HG03571 (cell line): ENCODE data around the gene STARD13.
"Not testable (repeated sequence)": the region's sequence is repeated elsewhere in the genome, so short reads cannot be mapped to it uniquely, and the experiment has no call there.

Source experiments
- ATAC-seq: cut with Tn5 transposase; IDR thresholded peaks from one replicate; pipeline ENCODE4 v1.9.1; 2021; ENCODE audit not compliant: unreplicated experiment

STARD13 gene

DNA sequence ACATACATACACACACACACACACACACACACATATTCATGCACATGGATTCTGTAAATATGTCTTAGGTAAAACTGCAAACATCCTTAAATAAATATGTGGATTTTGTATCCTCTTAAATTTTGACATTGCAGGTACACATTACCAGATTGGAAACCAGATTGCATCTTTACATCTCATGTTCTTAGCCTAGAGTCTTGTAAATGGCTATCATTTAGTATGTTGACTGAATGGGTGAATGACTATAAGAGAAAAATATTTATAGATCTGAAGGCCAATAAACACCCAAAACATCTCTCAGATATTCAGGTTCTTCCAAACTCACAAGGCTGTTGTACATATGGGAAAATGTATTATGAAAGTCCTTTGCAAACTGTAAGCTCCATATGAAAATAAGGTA lies 104.3 kb downstream of the STARD13 start:
- no peak for ATAC-seq

DNA sequence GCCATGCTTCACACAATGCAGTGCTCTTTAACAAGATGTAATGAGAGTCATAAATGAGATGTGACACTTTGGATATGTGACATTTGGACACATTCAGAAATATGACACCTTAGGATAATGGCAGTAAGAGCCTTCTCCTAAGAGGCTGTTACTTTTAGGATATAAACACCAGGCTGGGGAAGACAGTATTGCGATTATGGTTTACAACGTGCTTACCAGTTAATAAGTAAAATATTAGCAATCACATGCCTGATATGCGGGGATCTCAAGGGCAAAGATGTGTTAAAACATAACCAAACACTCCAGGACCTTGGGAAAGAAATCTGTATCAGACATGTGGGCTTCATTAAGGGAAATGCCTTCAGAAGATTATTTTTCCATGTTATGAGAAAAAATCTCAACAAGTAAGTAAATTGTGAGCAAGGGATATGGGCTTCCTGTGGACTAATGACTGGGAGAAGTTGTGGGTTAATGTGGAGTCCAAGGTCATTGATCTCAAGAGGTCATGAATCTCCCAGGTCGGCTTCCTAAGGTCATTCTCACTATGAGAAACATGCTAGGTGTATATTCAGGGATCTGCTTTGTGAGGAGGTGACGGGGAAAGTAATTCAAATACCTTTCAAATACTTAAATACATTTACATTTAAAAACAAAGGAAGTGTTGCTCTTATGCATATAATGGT lies 105.3 kb downstream of the STARD13 start:
- no peak for ATAC-seq

DNA sequence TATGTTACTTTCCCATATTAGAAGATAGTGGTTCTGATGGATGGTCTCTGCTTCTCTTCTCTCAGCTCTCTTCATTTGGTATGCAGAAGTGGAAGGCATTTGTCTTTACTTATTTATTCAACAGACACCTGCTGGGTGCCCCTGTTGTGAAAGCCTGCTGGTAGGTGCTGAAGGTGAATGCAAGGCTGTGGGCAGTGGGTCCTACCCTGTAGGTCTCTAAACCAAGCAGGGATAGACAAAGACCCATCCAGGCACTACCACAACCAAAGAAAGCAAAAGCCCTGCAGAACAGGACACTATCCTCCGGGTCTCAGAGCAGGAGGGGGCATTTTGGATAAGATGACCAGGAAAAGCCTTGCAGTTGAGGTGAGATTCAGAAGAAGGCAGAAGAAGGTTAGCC lies 106.1 kb downstream of the STARD13 start:
- ATAC-seq = no peak

DNA sequence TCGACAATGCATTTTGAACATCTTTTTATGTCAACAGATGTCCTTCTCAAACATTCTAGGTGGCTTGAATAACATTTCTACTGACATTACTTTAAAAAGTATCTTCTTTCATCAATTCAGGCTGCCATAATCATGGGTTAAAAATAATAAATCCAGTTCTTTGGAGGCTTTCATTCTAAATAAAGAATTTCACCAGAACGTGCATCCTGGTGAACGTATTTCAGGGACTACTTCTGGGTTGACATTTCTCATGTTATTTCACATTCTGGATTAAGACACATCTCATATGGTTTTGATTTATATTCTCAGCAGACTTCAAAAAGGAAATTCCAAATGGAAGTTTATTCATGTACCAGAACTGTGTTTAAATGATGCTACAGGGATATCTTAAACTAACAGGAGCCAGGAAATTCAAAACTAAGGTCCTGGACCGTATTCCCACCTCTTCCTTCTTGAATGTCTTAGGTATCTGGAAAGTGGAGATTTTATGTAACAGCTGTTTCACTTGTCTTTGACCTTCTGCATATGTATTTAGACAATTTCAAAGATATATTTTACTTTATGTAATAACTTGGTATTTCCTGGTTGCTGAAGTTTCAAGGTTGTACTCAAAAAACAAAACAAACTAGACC lies 107.2 kb downstream of the STARD13 start:
- no peak for ATAC-seq

DNA sequence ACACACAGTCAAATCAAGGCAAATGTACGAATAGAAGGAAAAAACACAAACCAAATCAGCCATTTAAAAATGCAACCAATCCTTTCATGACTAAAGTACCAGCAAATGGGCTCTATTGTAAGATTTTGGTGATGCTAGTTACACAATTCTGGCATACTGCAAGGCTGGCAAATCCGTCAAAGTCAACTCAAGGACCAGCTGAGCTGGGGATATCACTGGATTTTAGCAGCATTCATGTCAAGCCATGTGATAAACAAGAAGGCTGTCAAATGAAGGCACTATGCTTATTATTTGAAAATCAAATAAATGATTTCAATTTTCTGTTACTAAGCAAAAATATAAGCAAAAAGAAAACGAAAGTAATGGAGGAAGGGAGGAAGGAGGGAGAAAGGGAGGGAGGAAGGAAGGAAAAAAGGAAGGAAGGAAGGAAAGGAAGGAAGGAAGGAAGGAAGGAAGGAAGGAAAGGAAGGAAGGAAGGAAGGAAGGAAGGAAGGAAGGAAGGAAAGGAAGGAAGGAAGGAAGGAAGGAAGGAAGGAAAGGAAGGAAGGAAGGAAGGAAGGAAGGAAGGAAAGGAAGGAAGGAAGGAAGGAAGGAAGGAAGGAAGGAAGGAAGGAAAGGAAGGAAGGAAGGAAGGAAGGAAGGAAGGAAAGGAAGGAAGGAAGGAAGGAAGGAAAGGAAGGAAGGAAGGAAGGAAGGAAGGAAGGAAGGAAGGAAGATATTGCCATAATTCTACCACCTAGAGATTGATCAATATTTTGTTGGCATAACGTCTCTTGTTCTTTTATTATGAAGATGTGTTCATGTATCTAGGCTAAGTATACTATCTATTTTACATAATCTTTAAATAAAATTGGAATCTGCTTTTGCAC lies 108.0 kb downstream of the STARD13 start:
- not testable (repeated sequence) for ATAC-seq

DNA sequence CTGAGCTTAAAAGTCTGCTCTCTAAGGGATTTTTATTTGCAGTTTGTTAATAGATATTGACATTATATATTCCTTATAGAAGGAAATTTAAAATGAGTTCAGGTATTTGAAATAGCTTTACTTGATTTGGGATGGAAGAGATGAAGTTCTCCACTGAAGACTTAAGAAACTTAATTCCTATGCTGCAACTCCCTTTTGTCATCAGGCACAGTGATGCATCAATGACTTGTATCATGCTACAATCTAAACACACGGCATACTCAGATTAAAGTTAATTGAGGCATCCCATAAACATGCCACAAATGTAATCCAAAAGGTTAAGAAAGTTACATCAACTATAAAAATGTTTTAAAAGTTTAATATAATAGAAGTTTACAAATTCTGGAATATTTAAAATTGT lies 109.0 kb downstream of the STARD13 start:
- no peak for ATAC-seq

DNA sequence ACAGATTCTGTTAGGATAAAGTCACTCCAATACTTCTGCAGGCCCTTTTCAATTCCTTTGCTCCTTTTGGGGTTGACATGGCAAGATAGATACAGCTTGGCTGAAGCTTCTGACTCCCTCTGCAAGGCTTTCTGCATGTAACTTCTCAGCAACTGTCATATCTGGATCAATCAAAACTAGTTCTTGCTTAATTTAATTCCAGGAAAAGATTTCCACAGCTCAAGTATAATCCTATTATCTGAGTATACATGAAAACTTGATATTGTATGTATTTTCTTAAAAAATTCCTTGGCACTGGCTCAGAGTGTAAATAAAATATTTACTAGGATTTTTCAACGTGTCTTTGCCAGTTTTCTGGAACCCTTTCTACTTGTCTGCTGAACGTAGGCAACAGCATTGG lies 109.6 kb downstream of the STARD13 start:
- no peak for ATAC-seq

DNA sequence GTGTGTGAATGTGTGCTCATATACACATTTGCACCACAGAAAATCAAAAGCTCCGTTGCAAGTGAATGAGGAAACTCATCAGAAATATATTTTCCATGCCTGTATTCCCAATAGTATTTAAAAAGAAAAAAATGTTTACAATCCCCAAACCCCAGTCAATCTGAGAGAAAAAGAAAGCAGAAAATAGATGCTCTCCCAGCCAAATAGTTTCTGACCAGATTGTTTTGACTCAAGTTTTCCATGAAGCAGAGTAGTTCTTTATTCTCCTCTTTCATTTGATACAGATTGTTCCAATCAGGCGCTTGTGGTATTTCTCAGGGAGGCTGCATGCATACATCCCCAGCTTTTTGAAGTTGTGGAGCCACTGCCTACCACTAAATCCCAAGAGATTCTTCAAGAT lies 110.6 kb downstream of the STARD13 start:
- no peak for ATAC-seq

DNA sequence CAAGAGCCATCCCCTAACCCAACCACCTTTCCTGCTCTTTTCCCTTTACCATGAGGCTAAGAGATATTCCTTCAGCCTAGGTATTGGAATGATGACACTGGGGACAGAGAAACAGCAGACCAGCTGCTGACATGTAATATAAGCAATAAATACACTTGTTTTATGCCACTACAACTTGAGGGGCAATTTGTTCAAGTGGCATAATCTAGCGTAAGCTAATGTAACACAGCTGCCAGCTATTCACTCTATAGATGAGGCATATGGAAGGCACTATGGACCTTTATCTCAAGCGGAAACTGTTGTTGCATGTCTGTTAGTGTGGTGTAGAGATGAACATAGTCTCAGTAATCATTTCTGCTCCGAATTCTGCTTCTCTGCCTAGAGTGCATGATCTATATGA lies 111.1 kb downstream of the STARD13 start:
- no peak for ATAC-seq

DNA sequence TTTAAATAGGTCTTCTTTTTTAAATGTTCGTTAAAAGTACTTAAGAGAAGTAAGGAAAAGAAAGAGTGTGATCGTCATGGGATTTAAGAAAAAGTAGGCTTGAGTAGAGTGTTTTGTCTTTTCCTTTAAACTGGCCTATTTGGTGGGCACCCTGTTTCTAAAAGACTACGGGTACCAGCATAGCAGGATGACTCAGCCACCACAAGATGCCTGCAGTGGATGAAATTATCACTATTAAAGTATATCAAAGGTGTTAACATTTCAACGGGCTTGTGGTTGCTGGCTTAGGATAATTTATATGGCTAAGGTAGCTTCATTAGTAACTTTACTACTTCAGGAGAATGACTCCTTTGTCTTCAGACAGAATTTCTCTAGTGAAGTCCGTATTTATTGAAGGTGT lies 112.6 kb downstream of the STARD13 start:
- ATAC-seq = no peak

DNA sequence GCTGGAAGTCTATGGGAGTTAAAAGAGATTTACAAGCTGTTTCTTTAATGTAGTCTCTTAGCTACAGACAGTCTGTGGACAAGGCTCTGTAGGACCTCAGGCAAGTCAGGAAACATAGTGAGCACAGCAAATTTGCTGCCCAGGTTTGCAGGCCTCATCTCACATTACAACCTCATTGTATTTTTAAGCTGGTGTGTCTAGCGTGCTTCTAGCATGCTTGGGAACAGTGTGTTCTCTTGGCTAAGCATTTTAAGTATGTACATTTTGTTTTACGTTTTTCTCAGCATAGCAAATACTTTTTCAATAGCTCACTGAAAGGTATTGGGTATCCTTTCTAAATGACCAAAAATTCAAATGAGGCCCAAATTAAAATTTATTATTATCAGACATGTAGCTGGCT lies 113.2 kb downstream of the STARD13 start:
- no peak for ATAC-seq

DNA sequence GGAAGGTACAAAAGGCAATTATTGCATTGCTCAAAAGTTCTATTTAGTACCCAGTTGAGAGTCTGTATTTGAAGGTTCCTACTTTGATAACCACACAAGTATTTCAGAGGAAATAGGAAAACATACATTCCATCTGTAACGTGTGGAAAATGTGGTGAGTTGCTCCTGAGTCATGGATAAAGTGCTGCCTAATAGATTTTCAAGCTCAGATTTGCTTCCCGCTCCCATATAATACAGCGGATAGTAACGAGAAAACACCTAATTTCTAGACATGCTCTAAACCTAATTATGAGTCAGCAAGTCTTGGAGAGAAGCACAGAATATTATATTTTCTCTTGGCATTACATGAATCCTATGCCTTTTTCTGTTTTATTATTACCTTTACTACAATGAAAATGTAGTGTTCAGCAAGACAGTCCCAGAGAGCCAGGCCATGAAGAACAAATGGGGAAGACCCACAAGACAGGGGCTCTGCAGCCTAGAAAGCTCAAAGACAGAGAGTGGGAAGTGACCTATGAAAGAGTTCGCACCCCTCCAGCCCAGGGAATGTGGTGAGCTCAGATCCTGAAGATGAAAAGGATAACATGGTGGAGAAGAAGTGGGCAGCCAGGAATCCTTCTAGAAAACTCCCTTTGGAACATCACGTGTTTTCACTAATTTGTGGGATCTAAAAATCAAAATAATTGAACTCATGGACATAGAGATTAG lies 116.1 kb downstream of the STARD13 start:
- ATAC-seq = no peak

DNA sequence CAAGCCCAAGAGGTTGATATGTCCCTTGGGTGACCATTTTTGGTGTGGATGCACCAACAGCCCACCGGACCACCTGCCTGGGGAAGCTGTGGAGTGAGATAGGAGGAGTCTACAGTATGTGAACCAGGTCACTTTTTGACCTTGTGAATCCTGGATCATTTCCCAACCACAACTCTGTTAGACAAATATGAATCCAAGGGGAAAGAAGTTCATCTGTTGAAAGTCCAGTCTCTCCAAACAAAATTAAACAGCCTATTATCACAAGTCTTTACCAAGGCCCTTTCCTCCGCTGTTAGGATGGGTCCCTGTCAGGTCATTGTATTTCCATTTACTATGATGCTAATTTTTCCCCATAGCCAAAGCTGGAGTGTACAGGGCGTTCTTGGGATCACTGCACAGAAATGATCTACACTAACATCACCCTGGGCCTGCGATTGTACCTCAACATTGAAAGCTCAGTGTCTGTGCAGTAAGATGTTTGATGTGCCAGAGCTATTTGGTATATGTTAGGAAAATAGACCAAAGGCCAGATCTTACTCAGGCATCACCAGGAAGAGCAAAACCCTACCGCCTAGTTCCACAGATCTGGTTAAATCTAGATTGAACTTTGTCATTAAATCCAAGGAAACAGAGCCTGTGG lies 117.1 kb downstream of the STARD13 start:
- ATAC-seq = no peak

DNA sequence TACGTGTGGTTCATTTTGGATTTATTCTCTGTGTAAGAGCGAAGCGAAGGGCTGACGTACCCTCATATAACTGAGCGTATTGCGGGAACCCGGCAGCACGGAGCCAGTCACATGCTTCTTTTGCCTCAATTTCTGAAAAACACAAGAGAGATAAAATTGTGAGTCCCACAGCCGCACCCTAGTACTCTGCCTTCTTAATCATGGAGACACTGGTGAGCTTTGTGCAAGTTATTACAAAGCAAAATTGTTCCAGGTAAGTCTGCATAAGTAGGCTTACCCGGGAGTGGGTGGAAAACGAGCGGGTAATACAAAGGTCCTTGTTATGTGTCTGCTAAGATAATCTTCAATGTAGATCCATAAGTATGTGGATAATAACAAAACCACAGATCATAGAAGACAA lies 118.1 kb downstream of the STARD13 start:
- ATAC-seq = no peak

DNA sequence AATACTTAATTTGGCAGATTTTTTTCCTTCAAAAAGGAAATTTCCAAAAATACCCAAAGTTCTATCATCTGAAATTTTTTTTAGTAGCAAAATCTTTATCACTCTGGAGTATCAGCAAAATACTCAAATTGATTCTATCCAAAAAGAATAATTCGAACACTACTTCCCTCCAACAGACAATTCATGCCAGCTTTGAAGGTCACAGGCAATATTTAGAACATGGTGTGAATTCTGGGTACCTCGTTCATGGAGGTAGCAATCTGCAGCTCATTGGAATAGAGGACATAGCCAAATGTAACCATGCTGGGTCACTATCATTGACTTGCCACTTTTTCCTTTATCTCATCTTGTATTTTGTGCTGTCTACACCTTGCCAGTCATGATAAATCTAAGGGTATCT lies 119.8 kb downstream of the STARD13 start:
- no peak for ATAC-seq

DNA sequence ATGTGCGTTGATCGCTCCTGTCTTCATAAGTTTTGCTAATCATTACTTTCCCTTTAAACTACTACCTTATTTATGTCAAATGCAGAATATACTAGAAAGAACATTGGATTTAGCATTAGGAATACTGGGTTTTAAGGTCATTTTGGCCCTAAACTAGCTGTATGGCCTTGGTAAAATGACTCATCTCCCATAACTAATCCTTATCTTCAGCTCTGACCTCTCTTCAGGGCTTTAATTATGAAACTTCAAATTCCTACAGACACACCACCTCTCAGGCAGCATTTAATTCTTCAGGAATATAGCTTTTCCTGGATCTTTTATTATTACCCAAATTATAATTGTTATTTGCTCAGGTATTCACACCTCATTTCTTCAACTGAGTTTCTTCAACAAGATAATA lies 121.2 kb downstream of the STARD13 start:
- ATAC-seq = no peak

DNA sequence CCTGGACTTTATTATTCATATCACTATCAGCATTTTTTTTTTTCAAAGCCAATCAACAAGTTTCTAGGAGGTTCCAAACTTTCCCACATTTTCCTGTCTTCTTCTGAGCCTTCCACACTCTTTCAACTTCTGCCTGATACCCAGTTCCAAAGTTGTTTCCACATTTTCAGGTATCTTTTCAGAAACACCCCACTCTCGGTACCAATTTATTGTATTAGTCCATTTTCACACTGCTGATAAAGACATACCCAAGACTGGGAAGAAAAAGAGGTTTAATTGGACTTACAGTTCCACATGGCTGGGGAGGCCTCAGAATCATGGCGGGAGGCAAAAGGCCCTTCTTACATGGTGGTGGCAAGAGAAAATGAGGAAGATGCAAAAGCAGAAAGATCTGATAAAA lies 122.8 kb downstream of the STARD13 start:
- not testable (repeated sequence) for ATAC-seq

DNA sequence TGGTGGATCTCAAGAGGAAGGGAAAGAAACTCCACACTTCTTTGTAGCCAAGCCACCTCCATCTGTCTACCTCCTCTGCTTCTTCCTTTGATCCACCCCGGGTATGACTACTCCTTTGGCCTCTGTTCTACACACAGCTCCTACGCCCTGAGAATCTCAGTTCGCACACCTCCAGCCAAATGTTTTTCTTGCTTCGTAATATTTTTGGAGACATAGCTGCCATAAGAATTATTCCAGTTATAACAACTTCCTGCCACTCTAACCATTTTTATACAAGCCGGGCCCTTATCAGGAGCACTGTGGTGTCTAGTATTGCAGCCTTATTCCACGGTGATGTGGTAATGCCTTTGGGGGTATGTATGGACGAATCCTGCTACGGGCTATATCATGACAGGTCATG lies 126.7 kb downstream of the STARD13 start:
- no peak for ATAC-seq

DNA sequence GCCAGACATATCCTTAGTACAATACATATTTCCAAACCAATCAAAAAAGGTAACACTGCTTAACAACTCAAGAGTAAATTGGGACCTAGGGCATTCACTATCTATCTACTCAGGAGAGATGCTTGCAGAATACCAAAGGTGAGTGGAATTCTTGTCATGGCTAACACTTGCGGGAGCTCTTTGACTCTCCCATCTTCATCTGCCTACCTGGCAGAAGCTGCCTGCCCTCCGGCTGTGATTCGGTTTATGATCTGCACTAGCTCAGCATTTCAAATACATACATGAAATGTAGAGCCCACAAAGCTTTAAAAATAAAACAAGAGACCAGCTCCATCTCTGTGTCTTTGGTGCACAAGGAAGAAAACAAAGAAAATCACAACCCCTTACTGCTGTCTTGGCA lies 127.3 kb downstream of the STARD13 start:
- ATAC-seq = no peak

DNA sequence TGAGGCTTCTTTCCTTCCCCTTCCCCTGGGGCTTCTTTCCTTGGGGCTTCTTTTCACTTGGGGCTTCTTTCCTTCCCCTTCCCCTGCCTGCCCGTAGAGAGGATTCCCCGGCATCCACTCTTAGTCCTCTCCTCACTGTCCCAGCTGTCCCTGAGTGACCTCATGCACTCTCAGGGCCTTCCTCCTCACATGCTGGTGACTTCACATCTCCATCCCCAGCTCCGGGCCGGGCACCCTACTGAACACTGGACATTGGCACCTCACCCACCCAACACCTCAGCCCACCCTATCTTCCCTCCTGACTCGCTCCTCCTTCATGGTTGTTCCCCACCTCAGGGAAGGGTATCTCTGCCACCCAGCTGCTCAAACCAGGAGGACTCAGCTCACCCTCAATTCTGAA lies 130.6 kb downstream of the STARD13 start:
- no peak for ATAC-seq
